NCI-H2107 treated with DMSO at 0.1 percent for 48 hours (cell line): Measurements from ENCODE around the gene GLG1.
"Not testable (repeated sequence)": the region's sequence is repeated elsewhere in the genome, so short reads cannot be mapped to it uniquely, and the experiment has no call there.

Experiments
- DNase-seq: peaks from one replicate; lab custom pipeline; 2025; ENCODE audit not compliant: unreplicated experiment; lab: John Stamatoyannopoulos, UW

Gene GLG1

GRCh38 chr16:74450967-74451760, 155.8 kb downstream of the GLG1 start:
- DNase-seq, result no peak

GRCh38 chr16:74450236-74450635, 156.7 kb downstream of the GLG1 start:
- no peak for DNase-seq

- no peak for DNase-seq
These were observed 157.4 kb downstream of the GLG1 start for GRCh38 chr16:74449470-74449869.

DNA sequence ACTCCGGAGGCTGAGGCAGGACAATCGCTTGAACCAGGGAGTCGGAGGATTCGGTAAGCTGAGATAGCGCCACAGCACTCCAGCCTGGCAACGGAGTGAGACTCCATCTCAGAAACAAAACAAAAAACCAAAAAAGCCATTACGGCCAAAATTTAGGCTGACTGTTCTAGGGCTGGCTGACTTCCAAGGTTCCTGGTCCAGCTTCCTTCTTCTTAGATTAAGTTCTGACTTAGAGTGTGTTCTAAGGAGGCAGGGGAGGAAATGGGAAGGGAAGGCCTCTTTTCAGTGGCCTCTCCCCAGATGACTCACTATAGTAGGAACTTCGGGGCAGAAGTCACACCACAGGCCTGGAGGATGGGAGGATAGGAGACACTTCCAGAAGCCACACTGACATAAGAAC, 157.9 kb downstream of the GLG1 start:
- no peak for DNase-seq

DNA sequence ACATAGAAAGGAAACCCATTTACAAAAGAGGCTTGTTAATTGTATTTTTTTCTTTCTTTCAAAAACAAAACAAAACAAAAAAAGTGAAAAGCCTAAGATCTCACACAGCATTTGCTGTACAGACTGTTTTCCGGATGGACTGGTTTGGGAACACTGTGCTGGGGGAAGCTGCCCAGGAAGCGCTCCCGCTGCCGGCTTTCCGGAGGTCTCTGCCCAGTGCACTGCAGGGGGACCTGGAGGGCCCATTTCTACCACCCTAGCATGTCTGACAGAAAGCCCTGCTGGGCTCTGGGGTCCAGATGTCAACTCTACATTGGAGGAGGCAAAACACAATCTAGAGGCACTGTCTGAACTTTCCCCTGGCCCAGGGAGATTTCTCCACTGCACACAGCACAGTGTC, 159.3 kb downstream of the GLG1 start:
- DNase-seq, result no peak

DNA sequence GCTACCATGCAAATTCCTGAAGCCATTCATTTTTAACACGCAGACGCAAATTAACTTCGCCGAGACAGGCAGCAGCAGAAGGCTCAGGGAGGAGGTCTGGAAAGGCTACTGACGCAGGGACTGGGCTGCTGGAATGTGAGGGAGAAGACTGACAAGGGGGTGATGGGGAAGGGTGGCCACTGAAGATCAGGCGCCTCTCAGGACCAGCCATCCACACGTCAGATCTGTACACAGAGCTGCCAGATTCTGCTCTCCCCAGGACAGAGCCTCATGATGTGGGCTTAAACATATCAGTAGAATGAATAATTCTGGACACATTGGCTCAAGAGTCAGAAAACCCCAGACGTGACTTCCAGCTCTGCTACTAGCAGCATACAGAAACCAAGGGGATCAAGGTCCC, 160.0 kb downstream of the GLG1 start:
- DNase-seq, result no peak

- DNase-seq, result not testable (repeated sequence)
These were observed 163.1 kb downstream of the GLG1 start for GRCh38 chr16:74443624-74444346.

DNA sequence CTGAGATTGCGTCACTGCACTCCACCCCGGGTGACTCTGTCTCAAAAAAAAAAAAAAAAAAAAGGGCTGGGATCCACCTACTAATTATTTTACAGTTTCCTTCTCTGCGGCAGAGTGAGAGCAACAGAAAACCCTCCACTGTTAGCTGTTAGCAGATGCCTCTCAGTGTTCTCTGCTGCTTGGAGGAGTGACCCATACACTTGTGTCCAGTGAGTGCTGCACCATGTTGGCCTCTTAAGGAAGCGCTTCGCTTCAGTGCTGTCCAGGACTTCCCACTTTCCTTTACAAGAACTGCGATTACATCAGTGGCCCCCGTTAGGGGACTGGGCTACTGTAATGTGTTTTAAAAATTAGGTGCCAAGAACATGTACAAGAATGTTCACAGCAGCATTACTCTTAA, 167.2 kb downstream of the GLG1 start:
- DNase-seq, result no peak

GRCh38 chr16:74438492-74438979, 168.4 kb downstream of the GLG1 start:
- no peak for DNase-seq

DNA sequence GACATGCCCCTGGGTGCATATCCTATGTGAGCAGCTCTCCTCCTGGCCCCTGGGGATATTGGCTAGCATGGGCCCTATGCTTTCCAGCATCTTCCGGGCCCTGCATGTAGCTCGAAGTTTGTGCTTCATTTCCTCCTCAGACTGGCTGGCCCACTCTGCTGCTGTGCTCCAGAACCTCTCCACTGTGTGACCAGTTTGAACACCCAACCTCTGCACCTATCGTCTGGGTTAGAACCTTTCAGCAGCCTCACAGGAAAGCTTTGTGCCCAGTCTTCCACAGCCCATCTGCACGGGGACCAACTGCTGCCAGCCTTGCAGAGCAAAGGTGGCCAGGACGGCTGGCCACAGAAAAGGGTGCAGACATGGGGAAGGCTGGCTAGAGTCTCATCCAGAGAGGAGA, 175.4 kb downstream of the GLG1 start:
- no peak for DNase-seq

DNA sequence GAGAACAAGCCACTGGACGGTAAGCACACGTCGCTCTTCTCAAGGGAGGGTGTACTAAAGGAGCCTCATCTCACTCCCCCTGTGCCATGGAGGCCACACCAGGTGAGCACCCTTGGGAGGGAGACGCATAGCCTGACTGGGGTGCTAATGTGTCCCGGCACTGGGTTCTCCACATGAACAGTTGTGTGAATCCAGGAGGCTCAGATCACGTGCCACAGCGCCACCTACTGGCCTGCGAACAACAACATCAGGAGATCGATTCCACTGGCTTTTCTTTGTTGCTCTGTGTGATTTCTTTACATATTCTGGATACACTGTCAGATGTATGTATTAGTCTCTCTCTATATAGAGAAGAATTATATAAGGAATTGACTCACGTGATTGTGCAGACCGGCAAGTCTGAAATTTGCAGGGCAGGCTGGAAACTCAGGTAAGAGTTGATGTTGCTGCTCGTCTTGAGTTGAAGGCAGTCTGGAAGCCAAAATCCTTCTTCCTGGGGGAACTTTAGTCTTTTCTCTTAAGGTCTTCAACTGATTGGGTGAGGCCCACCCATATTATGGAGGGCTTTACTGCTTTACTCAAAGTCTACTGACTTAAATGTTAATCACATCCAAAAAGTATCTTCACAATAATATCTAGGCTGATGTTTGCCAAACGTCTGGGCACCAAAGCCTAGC, 176.7 kb downstream of the GLG1 start:
- DNase-seq, result peak; percentile 18

GRCh38 chr16:74428493-74428892, 178.4 kb downstream of the GLG1 start:
- DNase-seq, result not testable (repeated sequence)

DNA sequence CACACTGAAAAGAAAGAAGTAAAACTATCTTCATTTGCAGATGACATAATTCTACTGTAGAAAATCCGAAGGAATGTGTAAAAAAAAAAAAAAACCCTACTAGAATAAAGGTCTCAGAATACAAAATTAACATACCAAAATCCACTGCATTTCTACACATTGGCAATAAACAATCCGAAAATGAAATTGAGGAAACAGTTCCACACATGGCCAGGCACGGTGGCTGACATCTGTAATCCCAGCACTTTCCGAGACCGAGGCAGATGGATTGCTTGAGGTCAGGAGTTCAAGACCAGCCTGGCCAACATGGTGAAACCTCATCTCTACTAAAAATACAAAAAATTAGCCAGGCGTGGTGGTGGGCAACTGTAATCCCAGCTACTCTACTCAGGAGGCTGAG, 181.2 kb downstream of the GLG1 start:
- DNase-seq, result not testable (repeated sequence)

- DNase-seq, result not testable (repeated sequence)
These were observed 183.2 kb downstream of the GLG1 start for GRCh38 chr16:74423721-74424120.

- DNase-seq, result not testable (repeated sequence)
These were observed 184.8 kb downstream of the GLG1 start for GRCh38 chr16:74422086-74422485.

DNA sequence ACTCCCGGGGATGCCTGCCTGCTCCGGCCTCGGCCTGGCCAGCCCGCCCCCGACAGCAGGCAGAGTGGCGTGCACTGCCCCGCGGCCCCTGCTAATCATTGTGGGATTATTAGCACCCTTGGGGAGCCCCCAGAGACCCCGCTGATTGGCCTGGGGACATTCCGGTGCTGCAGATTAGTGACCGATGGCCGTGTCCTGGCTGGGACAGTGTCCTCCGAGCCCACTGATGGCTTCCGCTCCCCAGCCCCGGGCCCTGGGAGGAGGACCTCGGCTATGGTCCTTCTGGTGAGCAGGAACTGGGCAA, 185.5 kb downstream of the GLG1 start:
- DNase-seq, result not testable (repeated sequence)

GRCh38 chr16:74420612-74421481, 186.1 kb downstream of the GLG1 start, which contains the start of gene CLEC18B:
CLEC18B (minus strand) TSS chr16:74421478; CDS start chr16:74421270, 208 bp downstream.
- not testable (repeated sequence) for DNase-seq

GRCh38 chr16:74419811-74420210, 187.1 kb downstream of the GLG1 start:
- DNase-seq, result not testable (repeated sequence)

DNA sequence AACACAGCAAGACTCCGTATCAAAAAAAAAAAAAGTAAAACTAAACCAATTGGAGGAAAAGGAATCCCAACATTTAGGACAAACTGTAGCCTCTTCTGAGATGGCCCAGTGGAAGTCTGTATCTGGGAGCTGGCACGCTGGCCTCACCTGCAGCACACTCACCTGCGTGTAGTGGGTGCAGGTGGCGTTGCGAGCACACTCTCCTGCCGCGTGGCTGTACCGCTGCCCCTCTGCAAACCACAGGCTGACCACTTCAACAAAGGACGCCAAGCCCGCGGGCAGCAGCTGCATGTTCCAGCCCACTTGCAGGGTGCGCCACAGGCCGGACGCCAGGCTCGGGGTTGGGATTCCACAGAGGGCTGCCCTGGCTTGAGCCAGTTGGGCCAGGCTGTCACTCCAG, 189.0 kb downstream of the GLG1 start:
- DNase-seq, result not testable (repeated sequence)

- not testable (repeated sequence) for DNase-seq
These were observed 193.0 kb downstream of the GLG1 start for GRCh38 chr16:74413920-74414319.

DNA sequence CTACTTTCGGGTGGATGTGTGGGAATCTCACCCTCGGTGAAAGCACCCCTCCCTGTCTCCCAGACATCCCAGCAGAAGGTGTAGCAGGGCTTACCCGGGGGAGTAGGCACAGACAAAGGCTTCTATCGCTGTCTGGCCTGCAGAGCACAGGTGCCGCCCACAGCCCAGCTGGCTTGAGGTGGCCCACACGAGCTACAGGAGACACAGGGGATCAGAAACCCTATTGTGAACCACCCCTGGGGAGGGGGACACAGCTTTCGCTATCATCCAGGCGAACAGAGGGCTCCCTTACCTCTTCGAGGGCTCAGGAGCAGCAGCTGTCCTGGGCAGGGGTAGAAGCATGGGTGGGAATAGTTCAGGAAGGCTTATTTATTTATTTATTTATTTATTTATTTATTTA, 193.4 kb downstream of the GLG1 start:
- DNase-seq, result not testable (repeated sequence)
